ENCODE measurements around the gene NDUFB8.
A peak's percentile ranks its signal among the peaks of the same experiment; 100 is the strongest.

NDUFB8 gene

DNA sequence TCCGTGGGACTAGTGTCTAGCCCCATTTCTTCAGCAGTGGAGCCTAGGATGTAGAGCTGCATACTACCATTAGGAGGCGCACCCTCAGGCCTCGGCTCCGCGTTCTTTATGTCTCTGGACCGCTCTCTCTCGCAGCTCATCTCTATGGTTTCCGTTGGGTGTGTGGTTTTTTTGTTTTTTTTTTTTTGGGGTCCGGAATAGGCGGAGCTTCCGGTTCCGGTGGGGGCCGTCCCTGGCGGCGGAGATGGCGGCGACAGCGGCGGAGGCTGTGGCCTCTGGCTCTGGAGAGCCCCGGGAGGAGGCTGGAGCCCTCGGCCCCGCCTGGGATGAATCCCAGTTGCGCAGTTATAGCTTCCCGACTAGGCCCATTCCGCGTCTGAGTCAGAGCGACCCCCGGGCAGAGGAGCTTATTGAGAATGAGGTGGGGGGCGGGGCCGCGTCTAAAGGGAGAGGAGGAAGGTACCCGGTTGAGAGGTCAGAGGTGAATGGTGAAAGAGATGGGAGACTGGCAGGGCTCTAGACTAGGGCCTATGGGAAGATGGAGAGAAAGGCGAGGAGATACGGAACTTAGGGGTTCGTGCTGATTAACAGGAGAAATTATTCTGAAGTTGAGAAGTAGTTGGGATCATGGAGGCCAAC lies 6.2 kb upstream of the NDUFB8 start, which contains the start of gene HIF1AN:
TSS of gene HIF1AN (plus strand) at position 229 of the 639 bp plus-strand sequence. CDS start at position 245, 16 bp downstream.
- peak; percentile 94 for DNase-seq (ENCODE audit: low spot score)

GRCh38 chr10:100535338-100535714 lies 5.7 kb upstream of the NDUFB8 start:
- no peak for DNase-seq (ENCODE audit: low spot score)

DNA sequence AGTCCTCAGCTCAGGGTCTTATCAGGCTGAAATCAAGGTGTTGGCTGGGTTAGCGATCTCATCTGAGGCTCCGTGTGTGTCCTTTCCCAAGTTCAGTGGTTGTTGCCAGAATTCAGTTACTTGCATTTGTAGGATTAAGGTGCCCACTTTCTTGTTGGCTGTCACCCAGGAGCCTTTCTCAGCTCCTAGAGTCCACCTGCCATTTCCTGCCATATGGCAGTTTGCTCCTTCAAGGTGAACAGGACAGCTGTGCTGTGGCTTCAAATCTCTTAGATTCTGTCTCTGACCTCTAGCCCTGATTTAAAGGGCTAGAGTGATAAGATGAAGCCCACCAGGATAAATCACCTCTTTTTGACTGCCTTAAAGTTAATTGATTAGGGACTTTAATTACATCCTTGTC lies 5.1 kb upstream of the NDUFB8 start:
- DNase-seq (ENCODE audit: low spot score) = no peak

DNA sequence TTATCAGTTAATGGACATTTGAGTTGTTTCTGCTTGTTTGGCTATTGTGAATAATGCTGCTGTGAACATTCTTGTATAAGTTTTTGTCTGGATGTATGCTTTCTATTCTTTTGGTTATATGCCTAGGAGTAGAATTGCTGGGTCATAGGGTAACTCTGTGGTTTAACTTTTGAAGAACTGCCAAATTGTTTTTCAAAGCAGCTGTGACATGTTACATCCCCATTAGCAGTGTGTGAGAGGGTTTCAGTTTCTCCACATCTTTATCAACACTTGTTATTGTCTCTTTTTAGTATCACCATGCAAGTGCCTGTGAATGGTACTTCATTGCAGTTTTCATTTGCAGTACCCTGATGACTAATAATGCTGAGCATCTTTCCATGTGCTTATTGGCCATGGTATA lies 2.1 kb upstream of the NDUFB8 start:
- DNase-seq (ENCODE audit: low spot score) = no peak

GRCh38 chr10:100528921-100529474 lies 673 bp downstream of the NDUFB8 start:
- no peak for DNase-seq (ENCODE audit: low spot score)

DNA sequence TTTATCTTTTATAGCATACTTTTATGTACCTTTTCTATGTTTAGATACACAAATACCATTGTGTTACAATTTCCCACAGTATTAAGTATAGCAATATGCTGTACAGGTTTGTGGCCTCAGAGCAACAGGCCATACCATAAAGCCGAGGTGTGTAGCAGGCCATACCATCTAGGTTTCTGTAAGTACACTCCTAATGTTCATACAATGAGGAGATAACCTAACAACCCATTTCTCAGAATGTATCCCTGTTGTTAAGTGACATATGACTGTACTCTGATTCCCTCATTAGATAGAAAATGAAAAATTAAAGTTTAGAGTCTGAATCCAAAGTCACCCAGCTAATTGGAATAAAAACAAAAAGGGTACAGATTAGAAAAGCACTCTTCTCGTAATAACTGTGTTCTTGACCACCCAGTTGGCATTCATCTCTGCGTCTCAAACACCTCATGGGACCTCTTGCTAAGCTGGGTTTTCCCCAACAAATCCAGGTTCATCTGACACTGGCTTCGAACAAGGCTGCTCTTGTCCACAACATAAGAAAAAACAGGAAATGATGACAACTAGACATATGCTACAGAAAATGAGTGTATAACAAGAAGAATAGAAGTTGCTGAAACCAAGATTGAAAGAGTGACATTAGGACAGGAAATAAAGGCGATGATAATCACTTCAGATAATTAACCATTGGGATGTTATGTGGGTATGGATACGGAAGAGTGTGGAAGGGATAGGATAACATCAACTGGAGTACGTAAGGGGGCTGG lies 1.4 kb downstream of the NDUFB8 start:
- DNase-seq (ENCODE audit: low spot score) = peak; percentile 39

DNA sequence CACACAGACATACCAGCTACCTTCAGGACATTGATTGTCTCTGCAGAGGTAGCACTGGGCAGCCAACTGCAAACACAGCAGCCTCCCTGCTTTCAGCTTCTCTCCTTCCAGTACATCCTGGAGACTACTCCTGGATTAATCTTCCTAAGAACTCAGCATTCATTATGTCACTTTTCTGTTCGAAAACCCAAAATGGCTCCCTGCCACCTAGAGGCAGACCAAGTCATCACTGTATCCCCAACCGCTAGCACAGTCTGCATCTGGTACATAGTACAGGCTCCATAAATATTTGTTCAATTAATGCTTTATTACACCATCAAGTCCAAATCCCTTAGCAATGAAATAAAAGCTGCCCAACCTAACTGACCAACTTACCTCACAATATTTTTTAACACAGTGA lies 5.0 kb downstream of the NDUFB8 start:
- DNase-seq (ENCODE audit: low spot score) = no peak

DNA sequence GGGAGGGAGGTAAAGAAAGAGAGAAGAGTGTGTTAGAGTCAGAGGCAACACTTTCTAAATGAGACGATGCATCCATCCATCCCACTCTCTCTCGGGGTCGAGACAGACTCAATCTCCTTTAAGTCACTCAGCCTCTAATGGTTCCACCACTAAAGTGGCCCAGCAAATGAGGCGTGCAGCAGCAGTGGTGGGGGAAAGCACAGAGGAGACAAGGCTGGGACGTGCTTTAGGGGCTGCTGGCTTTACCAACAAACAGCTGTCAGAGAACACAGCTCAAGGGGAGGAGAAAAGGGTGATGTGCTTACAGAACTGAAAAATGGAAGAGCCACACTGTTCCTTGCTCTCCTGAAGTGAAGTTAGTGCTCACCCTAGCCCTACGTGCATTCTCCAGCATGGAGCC lies 5.5 kb downstream of the NDUFB8 start:
- no peak for DNase-seq (ENCODE audit: low spot score)

- DNase-seq (ENCODE audit: low spot score) = no peak
These were observed 6.7 kb downstream of the NDUFB8 start for GRCh38 chr10:100522945-100523344.

DNA sequence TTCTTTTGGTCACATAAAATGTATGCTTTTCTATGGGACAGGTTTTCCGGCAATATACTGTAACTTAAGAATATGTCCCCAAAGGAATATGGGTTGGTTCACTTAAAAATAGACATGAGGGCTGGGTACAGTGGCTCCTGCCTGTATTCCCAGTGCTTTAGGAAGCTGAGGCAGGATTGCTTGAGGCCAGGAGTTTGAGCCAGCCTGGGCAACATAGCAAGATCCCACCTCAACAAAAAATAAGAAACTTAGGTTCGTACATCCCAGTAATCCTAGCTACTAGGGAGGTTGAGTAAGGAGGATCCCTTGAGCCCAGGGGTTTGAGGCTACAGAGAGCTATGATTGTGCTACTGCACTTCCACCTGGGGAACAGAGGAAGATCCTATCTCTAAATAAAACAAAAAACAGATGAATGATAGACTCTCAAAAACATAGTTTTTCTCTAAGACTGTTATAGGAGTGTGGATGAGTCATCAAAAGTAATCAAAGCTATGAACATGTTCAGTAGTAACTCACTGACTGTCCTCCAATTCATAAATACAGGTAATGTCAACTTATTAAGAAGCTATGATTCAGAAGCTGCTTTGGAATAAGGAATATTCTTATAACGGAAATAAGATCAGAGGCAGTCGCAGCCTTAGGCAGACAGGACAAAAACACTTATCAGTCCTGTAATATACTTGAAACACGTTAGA lies 7.4 kb downstream of the NDUFB8 start:
- no peak for DNase-seq (ENCODE audit: low spot score)

DNA sequence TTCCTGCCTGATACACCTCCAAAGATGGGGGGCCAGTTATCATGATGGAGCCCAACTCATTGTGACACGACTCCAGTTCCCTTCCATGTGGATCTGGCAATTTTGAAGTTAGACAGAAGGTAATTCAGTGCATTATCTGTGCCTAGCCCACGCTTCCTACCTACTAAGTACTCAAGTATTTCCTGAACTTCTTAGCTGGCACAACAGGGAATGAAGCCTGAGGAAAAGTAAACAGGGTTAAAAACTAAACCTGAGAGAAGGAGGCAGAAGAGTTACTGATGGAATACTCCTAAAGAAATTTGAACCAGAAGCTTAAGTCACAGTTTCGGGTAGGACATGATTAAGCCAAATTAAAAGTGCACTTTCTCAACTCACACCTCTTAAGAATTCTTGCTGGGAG lies 8.9 kb downstream of the NDUFB8 start:
- no peak for DNase-seq (ENCODE audit: low spot score)

- DNase-seq (ENCODE audit: low spot score) = no peak
These were observed 10.2 kb downstream of the NDUFB8 start, which contains the start of gene SEC31B for GRCh38 chr10:100519311-100520051. Gene SEC31B (minus strand): TSS chr10:100519861. CDS start chr10:100516952, 2,909 bp downstream.

GRCh38 chr10:100518761-100519241 lies 10.9 kb downstream of the NDUFB8 start:
- DNase-seq (ENCODE audit: low spot score) = peak; percentile 63

DNA sequence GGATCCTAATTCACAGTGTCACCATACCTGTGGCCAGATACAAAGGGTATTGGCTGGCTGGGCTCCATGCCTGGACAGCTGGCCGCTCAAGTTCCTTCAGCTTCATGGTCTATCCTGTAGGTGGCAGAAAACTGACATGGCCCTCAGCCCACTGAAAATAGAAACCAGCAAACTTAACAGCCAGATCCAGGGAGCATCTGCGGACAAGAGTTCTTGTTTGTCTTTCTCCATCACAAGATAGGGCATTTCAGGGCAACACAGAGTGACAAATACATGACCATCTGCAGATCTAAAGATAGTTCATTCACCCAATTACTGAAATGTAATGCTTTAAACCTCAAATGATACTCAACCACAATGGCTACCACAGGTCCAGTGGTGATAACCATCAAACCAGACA lies 12.8 kb downstream of the NDUFB8 start:
- DNase-seq (ENCODE audit: low spot score) = no peak

- DNase-seq (ENCODE audit: low spot score) = no peak
These were observed 14.1 kb downstream of the NDUFB8 start for GRCh38 chr10:100515612-100516011.

DNA sequence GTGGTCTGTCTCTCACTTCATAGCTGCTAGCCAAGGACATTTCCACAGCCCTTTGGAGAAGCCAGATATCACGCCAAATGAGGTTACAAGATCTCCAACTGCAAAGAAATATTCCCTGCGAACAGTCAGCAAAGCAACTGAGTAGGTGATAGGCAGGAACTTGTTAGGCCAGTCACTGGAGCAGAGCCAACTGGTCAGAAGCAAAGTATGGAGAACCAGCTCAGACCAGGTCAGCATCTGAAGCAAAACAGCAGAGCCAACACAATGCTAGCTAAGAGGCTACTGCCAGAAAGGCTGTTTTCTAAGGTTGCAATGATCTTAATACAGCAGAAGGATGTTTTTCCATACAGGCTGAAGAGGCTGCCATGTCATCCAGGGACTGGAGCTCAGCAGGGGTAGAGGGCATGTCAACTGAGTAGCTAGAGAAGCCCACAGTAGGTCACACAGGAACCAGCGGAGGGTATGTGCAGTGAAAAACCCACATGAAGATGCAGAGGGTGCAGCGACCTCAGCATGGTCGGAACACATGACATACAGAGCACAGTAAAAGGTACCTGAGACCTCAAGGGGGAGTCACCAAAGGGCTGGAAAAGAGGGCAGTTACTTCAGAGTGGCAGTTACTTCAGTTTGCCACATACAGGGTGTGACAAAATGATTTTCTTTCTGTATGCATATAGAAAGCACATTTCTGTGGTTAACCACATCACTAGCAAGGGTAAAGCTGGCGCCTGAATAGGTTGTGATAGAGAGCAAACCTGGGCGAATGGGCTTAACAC lies 18.9 kb downstream of the NDUFB8 start:
- DNase-seq (ENCODE audit: low spot score) = peak; percentile 80

- DNase-seq (ENCODE audit: low spot score) = peak; percentile 70
These were observed 20.3 kb downstream of the NDUFB8 start for GRCh38 chr10:100509241-100509840.

DNA sequence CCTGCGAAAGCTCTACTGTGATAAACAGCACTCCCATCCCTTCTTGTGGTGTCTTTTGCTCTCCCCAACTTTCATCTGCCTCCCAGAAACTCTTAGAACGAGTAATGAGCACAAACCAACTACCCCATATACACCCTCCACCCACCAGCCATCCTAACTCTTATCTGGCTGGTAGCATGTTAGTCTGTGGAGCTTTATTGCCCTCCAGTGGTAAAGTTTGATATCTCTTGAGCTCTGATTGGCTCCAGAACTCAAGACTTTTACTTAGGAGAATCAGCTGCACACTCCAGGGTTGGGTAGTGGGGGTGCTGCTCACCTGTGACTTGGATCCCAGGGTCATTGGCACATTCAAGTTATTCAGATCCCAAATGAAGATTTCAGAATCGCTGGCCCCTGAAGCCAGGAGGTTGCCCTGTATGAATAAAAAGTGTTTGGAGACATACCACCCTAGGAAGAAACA lies 20.9 kb downstream of the NDUFB8 start:
- peak; percentile 71 for DNase-seq (ENCODE audit: low spot score)

GRCh38 chr10:100508266-100508665 lies 21.4 kb downstream of the NDUFB8 start:
- DNase-seq (ENCODE audit: low spot score) = no peak

- DNase-seq (ENCODE audit: low spot score) = no peak
These were observed 22.3 kb downstream of the NDUFB8 start for GRCh38 chr10:100507357-100507732.
